RPMI7951 (cell line): Measurements from ENCODE around the gene ZNF419. TPM values are rescaled to one million over a fixed set of nuclear protein-coding genes. Genes with fewer than 3 reads are reported as not detected.

Experiments used
- DNase-seq: peaks from one replicate; pipeline ENCODE4 v3.0.0-alpha.2; 2012; ENCODE audit warnings: low read depth
- total RNA-seq: library from RNA; depleted of rRNA; stranded (reverse); fragments of >200 nt; shearing (Covaris generic); gene quantifications from 2 replicates; pipeline ENCODE4 v1.2.3, GENCODE V29; 2014; rRNA removed

ZNF419 gene
- total RNA-seq, 1 experiment from 2014 or later, result 12.0 TPM

- DNase-seq, result no peak
Measured at GRCh38 chr19:57537953-57538547, 50.5 kb downstream of the ZNF419 start.

Other genes starting within 250 kb of the ZNF419 start
- gene ZNF805, start 247.1 kb upstream of the ZNF419 start, total RNA-seq, result 10.0 and 11.9 TPM in 2 replicates
- 24.6 and 27.5 TPM in 2 replicates for gene ZNF460, start 207.3 kb upstream of the ZNF419 start, total RNA-seq
- gene ZNF543, start 167.3 kb upstream of the ZNF419 start, total RNA-seq, result 5.9 and 6.6 TPM in 2 replicates
- gene ZNF304, start 136.5 kb upstream of the ZNF419 start, total RNA-seq, result 9.9 and 11.7 TPM in 2 replicates
- gene TRAPPC2B, start 124.2 kb upstream of the ZNF419 start, total RNA-seq, result 44.2 and 56.7 TPM in 2 replicates
- 2.1 and 2.5 TPM in 2 replicates for gene ZNF547, start 124.2 kb upstream of the ZNF419 start, total RNA-seq
- 21.7 and 27.1 TPM in 2 replicates for gene ZNF548, start 97.9 kb upstream of the ZNF419 start, total RNA-seq
- 9.9 and 10.5 TPM in 2 replicates for gene ZNF17, start 76.6 kb upstream of the ZNF419 start, total RNA-seq
- 9.3 and 12.7 TPM in 2 replicates for gene ZNF749, start 52.4 kb upstream of the ZNF419 start, total RNA-seq
- not detected in 2 replicates for gene VN1R1, start 30.6 kb upstream of the ZNF419 start, total RNA-seq
- gene ZNF772, start 10.2 kb upstream of the ZNF419 start, total RNA-seq, result 13.5 and 17.3 TPM in 2 replicates
- gene ZNF773, start 12.2 kb downstream of the ZNF419 start, total RNA-seq, result 9.0 and 23.1 TPM in 2 replicates
- 5.1 and 6.2 TPM in 2 replicates for gene ZNF549, start 39.6 kb downstream of the ZNF419 start, total RNA-seq
- gene ZNF550, start 72.1 kb downstream of the ZNF419 start, total RNA-seq, result 6.1 and 6.3 TPM in 2 replicates
- gene ZNF416, start 91.2 kb downstream of the ZNF419 start, total RNA-seq, result 6.1 and 6.3 TPM in 2 replicates
- gene ZIK1, start 96.4 kb downstream of the ZNF419 start, total RNA-seq, result 9.9 and 11.6 TPM in 2 replicates
- gene ZNF530, start 112.1 kb downstream of the ZNF419 start, total RNA-seq, result 12.7 and 17.7 TPM in 2 replicates
- gene ZNF134, start 126.5 kb downstream of the ZNF419 start, total RNA-seq, result 14.2 and 21.3 TPM in 2 replicates
- 9.7 and 10.1 TPM in 2 replicates for gene ZNF211, start 145.4 kb downstream of the ZNF419 start, total RNA-seq
- gene ZSCAN4, start 181.2 kb downstream of the ZNF419 start, total RNA-seq, result not detected in 2 replicates
- gene ZNF551, start 194.2 kb downstream of the ZNF419 start, total RNA-seq, result 8.2 and 12.1 TPM in 2 replicates
- gene ZNF154, start 221.5 kb downstream of the ZNF419 start, total RNA-seq, result not detected in 2 replicates
- 6.4 and 8.0 TPM in 2 replicates for gene ZNF671, start 239.9 kb downstream of the ZNF419 start, total RNA-seq